ENCODE data around the gene ZMYND15. TPM values are rescaled to one million over a fixed set of nuclear protein-coding genes. Genes with fewer than 3 reads are reported as not detected.
A peak's percentile ranks its signal among the peaks of the same experiment; 100 is the strongest.

Gene ZMYND15
- total and polyA plus RNA-seq, 2 of the 13 experiments (the other 11 are each of a cell fraction or from before 2014, with no cell fraction given): 0.24 to 2.7 TPM

- TF ChIP-seq ZNF841 (CRISPR knock-in tag; IDR thresholded peaks at IDR 0.05; ENCODE audit: borderline replicate concordance) (no peak), ATM (IDR thresholded peaks at IDR 0.05; ENCODE audit: borderline replicate concordance) (no peak), MBNL3 (CRISPR knock-in tag; conservative IDR thresholded peaks at IDR 0.05) (no peak), TBL1XR1 (IDR thresholded peaks at IDR 0.05; ENCODE audit: borderline replicate concordance, low read length, partially characterized antibody) (no peak), ZNF451 (CRISPR knock-in tag; IDR thresholded peaks at IDR 0.05) (no peak; the same call in 1 of the 2 replicates), HOXA3 (CRISPR knock-in tag; IDR thresholded peaks at IDR 0.05) (peak; percentile 19), GZF1 (CRISPR knock-in tag; IDR thresholded peaks at IDR 0.05) (0 out of 2 replicates have a peak, but pooled peaks have one; percentile 17), PRDM4 (CRISPR knock-in tag; IDR thresholded peaks at IDR 0.05; ENCODE audit: borderline replicate concordance) (no peak), ZBTB7A (CRISPR knock-in tag; IDR thresholded peaks at IDR 0.05) (no peak), ZNF256 (CRISPR knock-in tag; conservative IDR thresholded peaks at IDR 0.05) (no peak), ZNF362 (CRISPR knock-in tag; IDR thresholded peaks at IDR 0.05; ENCODE audit: borderline replicate concordance) (no peak), AHDC1 (CRISPR knock-in tag; IDR thresholded peaks at IDR 0.05; ENCODE audit: borderline replicate concordance) (no peak), ZSCAN25 (CRISPR knock-in tag; IDR thresholded peaks at IDR 0.05) (no peak), TMF1 (CRISPR knock-in tag; IDR thresholded peaks at IDR 0.05; ENCODE audit: low read depth) (no peak), TEAD3 (CRISPR knock-in tag; optimal IDR thresholded peaks at IDR 0.05; ENCODE audit: borderline replicate concordance) (peak; percentile 69), BHLHE40 (IDR thresholded peaks at IDR 0.05; ENCODE audit: low read length) (peak; percentile 80), RFXANK (CRISPR knock-in tag; IDR thresholded peaks at IDR 0.05) (no peak), IKZF1 (IDR thresholded peaks at IDR 0.05) (no peak), KAT2B (IDR thresholded peaks at IDR 0.05; ENCODE audit: borderline replicate concordance, low read depth, low read length) (no peak), ZNF317 (CRISPR knock-in tag; IDR thresholded peaks at IDR 0.05) (peak; percentile 97), ZNF530 (CRISPR knock-in tag; IDR thresholded peaks at IDR 0.05; ENCODE audit: low read depth) (no peak)
Measured at GRCh38 chr17:4709794-4710692, 29.6 kb upstream of the ZMYND15 start, which contains the start of gene ARRB2 (continued).
